Immature natural killer cell (primary cell): ENCODE data around the gene KIF21B. TPM values are rescaled to one million over a fixed set of nuclear protein-coding genes. Genes with fewer than 3 reads are reported as not detected.
A peak's percentile ranks its signal among the peaks of the same experiment; 100 is the strongest.

Source experiments
- DNase-seq, 3 donors: peaks; one replicate each; pipeline ENCODE4 v3.0.0; 2022; ENCODE audit warnings: mixed read lengths in 1 of 3
- H3K27ac Mint-ChIP-seq, 6 donors: one replicate each; pipeline ENCODE4 v1.8.0; 2020; ENCODE audit warnings: mixed read lengths in 6 of 6, mild to moderate bottlenecking in 5 of 6, inconsistent platforms in 4 of 6, moderate library complexity in 3 of 6
- H3K27me3 Mint-ChIP-seq, 3 donors: one replicate each; pipeline ENCODE4 v1.8.0; 2020 to 2021; ENCODE audit warnings: low read depth in 3 of 3, mild to moderate bottlenecking in 3 of 3, mixed read lengths in 3 of 3, moderate library complexity in 3 of 3, inconsistent platforms in 1 of 3
- H3K36me3 Mint-ChIP-seq, 3 donors: one replicate each; pipeline ENCODE4 v1.8.0; 2020; ENCODE audit warnings: mixed read lengths in 3 of 3, inconsistent platforms in 2 of 3, mild to moderate bottlenecking in 2 of 3
- H3K4me1 Mint-ChIP-seq, 2 donors: one replicate each; pipeline ENCODE4 v1.8.0; 2020; ENCODE audit warnings: inconsistent platforms in 2 of 2, mild to moderate bottlenecking in 2 of 2, mixed read lengths in 2 of 2, moderate library complexity in 1 of 2
- H3K4me3 Mint-ChIP-seq, 5 donors: one replicate each; pipeline ENCODE4 v1.8.0; 2020; ENCODE audit warnings: mild to moderate bottlenecking in 5 of 5, mixed read lengths in 5 of 5, inconsistent platforms in 3 of 5, moderate library complexity in 3 of 5
- H3K9me3 Mint-ChIP-seq, 6 donors: one replicate each; pipeline ENCODE4 v1.8.0; 2020; ENCODE audit warnings: mild to moderate bottlenecking in 6 of 6, mixed read lengths in 6 of 6, inconsistent platforms in 4 of 6, moderate library complexity in 3 of 6
- polyA plus RNA-seq, 3 donors: library from polyadenylated mRNA; unstranded; fragments of 300-500 nt; fragmentation: Illumina TruSeq; gene quantifications; one replicate each; pipeline ENCODE4 v1.2.3, GENCODE V29; 2021

Gene KIF21B
- polyA plus RNA-seq, 3 donors from 2014 or later = 1.6 to 9.1 (median 2.9) TPM

DNA sequence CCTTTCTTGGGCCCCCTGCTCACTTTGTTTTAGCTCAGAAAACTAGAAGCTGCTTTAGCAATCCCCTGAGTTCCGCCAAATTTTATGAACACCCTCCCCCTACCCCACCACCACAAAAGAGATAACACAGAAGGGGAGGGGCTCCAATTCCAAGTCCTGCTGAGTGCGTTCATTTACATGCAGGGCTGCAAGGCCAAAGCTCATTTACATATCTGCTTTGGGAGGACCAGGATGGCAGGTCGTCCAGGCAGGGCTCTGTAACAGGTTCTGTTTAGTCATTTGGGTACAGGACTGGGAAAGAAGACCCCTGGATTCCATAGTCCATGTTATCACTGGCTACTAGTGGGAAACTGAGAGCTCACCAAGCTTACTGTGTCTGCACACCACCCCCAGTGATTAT, 35.9 kb upstream of the KIF21B start:
- Mint-ChIP-seq H3K4me1 (no peaks in the 10 kb centered on the region), H3K27ac (no peak overlapping the region), H3K4me3 (no peak overlapping the region), H3K36me3 (no peaks in the 10 kb centered on the region), H3K9me3 (peaks cover 0 to 1% (median 0%) of the 10 kb centered on the region in 6 donors), H3K27me3 (peaks cover 1 to 4% (median 2%) of the 10 kb centered on the region in 3 donors)
- no peak for DNase-seq

- peaks cover 1 to 6% (median 4%) of the 10 kb centered on the region in 3 donors for H3K27me3 Mint-ChIP-seq
- no peaks in the 10 kb centered on the region for H3K36me3 Mint-ChIP-seq
- DNase-seq = no peak
- no peaks in the 10 kb centered on the region for H3K9me3 Mint-ChIP-seq
- H3K27ac Mint-ChIP-seq = no peak overlapping the region
- H3K4me1 Mint-ChIP-seq = no peaks in the 10 kb centered on the region
- H3K4me3 Mint-ChIP-seq = no peak overlapping the region
Observed at GRCh38 chr1:201054091-201054543, 30.6 kb upstream of the KIF21B start.

- no peak for DNase-seq
- Mint-ChIP-seq H3K4me1 (no peaks in the 10 kb centered on the region), H3K27ac (no peak overlapping the region), H3K9me3 (no peaks in the 10 kb centered on the region), H3K27me3 (peaks cover 1 to 6% (median 4%) of the 10 kb centered on the region in 3 donors), H3K4me3 (no peak overlapping the region), H3K36me3 (no peaks in the 10 kb centered on the region)
Observed at GRCh38 chr1:201053155-201053860, 29.8 kb upstream of the KIF21B start.

GRCh38 chr1:201051399-201051798, 27.9 kb upstream of the KIF21B start:
- DNase-seq = no peak
- H3K27me3 Mint-ChIP-seq = peaks cover 4 to 5% (median 4%) of the 10 kb centered on the region in 3 donors
- H3K4me3 Mint-ChIP-seq = no peak overlapping the region
- no peaks in the 10 kb centered on the region for H3K4me1 Mint-ChIP-seq
- no peak overlapping the region for H3K27ac Mint-ChIP-seq
- H3K36me3 Mint-ChIP-seq = no peaks in the 10 kb centered on the region
- H3K9me3 Mint-ChIP-seq = no peaks in the 10 kb centered on the region

GRCh38 chr1:201050515-201051277, 27.2 kb upstream of the KIF21B start:
- Mint-ChIP-seq H3K27me3 (peaks cover 2 to 5% (median 4%) of the 10 kb centered on the region in 3 donors), H3K27ac (no peak overlapping the region), H3K9me3 (no peaks in the 10 kb centered on the region), H3K4me1 (no peaks in the 10 kb centered on the region), H3K4me3 (no peak overlapping the region), H3K36me3 (no peaks in the 10 kb centered on the region)
- no peak for DNase-seq

- peaks cover 0 to 4% (median 4%) of the 10 kb centered on the region in 3 donors for H3K27me3 Mint-ChIP-seq
- no peaks in the 10 kb centered on the region for H3K36me3 Mint-ChIP-seq
- no peak for DNase-seq
- no peak overlapping the region for H3K4me3 Mint-ChIP-seq
- no peak overlapping the region for H3K27ac Mint-ChIP-seq
- H3K4me1 Mint-ChIP-seq = no peaks in the 10 kb centered on the region
- no peaks in the 10 kb centered on the region for H3K9me3 Mint-ChIP-seq
Observed at GRCh38 chr1:201049248-201049831, 25.8 kb upstream of the KIF21B start.

- DNase-seq = no peak
- Mint-ChIP-seq H3K4me3 (no peak overlapping the region), H3K4me1 (no peaks in the 10 kb centered on the region), H3K36me3 (no peaks in the 10 kb centered on the region), H3K27me3 (peaks cover 0 to 4% (median 3%) of the 10 kb centered on the region in 3 donors), H3K9me3 (no peaks in the 10 kb centered on the region), H3K27ac (no peak overlapping the region)
Observed at GRCh38 chr1:201048521-201048920, 25.0 kb upstream of the KIF21B start.

DNA sequence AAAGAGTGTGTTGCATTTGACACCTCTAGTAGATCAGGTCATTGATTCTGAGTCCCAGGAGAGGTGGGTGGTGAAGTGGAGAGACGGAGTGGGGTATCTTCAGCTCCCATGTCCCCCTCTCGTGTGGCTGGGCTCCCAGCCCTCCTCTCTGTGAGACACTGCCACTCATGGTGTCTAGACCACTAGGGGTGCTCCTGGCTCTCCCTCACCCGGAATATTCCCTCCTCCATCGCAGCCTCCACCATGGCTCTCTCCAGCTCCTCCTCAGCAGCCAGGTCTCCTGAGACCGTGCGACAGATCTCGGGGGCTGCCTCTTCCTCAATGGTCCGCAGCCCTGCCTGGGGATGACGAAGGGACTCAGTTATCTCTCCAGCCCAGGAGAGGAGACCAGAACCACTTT, 20.6 kb upstream of the KIF21B start:
- Mint-ChIP-seq H3K9me3 (no peaks in the 10 kb centered on the region), H3K4me1 (peaks cover 2 to 5% of the 10 kb centered on the region in 2 donors), H3K36me3 (no peaks in the 10 kb centered on the region), H3K4me3 (no peak overlapping the region), H3K27ac (no peak overlapping the region), H3K27me3 (peaks cover 0 to 4% (median 3%) of the 10 kb centered on the region in 3 donors)
- no peak for DNase-seq

GRCh38 chr1:201042779-201043461, 19.4 kb upstream of the KIF21B start:
- peak; percentile 56 to 70 (median 64) for DNase-seq
- Mint-ChIP-seq H3K27me3 (peaks cover 0 to 3% (median 3%) of the 10 kb centered on the region in 3 donors), H3K36me3 (no peaks in the 10 kb centered on the region), H3K4me1 (peaks cover 2 to 5% of the 10 kb centered on the region in 2 donors), H3K4me3 (no peak overlapping the region), H3K27ac (peak overlapping the region in 1 of 6 donors; percentile 19), H3K9me3 (no peaks in the 10 kb centered on the region)

GRCh38 chr1:201041011-201041410, 17.5 kb upstream of the KIF21B start:
- H3K36me3 Mint-ChIP-seq = no peaks in the 10 kb centered on the region
- peaks cover 0 to 1% (median 0%) of the 10 kb centered on the region in 3 donors for H3K27me3 Mint-ChIP-seq
- no peak for DNase-seq
- H3K4me3 Mint-ChIP-seq = no peak overlapping the region
- H3K9me3 Mint-ChIP-seq = no peaks in the 10 kb centered on the region
- no peak overlapping the region for H3K27ac Mint-ChIP-seq
- H3K4me1 Mint-ChIP-seq = peaks cover 2 to 5% of the 10 kb centered on the region in 2 donors

DNA sequence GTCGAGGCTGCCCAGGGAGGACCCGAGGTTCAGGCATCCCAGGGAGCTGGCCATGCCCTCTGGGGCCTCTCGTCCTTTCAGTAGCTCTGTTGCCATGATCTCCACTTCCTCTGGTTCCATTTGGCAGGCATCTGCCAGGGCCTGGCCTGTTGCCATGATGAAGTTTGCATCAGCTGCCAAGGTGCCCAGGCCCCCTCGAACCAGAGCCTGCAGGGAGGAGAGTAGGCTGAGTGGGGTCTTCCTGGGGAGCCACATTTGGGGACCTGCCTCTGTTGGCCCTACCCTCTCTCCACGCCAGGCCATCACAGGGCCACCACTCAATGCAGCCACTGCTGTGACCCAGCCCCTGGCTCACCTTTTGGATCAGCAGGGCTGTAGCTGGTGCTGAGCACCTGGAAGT, 16.4 kb upstream of the KIF21B start:
- H3K4me3 Mint-ChIP-seq = no peak overlapping the region
- no peaks in the 10 kb centered on the region for H3K36me3 Mint-ChIP-seq
- no peak for DNase-seq
- H3K4me1 Mint-ChIP-seq = peaks cover 2 to 5% of the 10 kb centered on the region in 2 donors
- H3K9me3 Mint-ChIP-seq = no peaks in the 10 kb centered on the region
- H3K27ac Mint-ChIP-seq = no peak overlapping the region
- peaks cover 0 to 1% (median 0%) of the 10 kb centered on the region in 3 donors for H3K27me3 Mint-ChIP-seq

GRCh38 chr1:201039418-201039817, 15.9 kb upstream of the KIF21B start:
- no peaks in the 10 kb centered on the region for H3K9me3 Mint-ChIP-seq
- H3K4me1 Mint-ChIP-seq = peaks cover 2 to 5% of the 10 kb centered on the region in 2 donors
- H3K27ac Mint-ChIP-seq = no peak overlapping the region
- H3K27me3 Mint-ChIP-seq = peaks cover 0 to 1% (median 0%) of the 10 kb centered on the region in 3 donors
- H3K36me3 Mint-ChIP-seq = no peaks in the 10 kb centered on the region
- H3K4me3 Mint-ChIP-seq = no peak overlapping the region
- DNase-seq = no peak

DNA sequence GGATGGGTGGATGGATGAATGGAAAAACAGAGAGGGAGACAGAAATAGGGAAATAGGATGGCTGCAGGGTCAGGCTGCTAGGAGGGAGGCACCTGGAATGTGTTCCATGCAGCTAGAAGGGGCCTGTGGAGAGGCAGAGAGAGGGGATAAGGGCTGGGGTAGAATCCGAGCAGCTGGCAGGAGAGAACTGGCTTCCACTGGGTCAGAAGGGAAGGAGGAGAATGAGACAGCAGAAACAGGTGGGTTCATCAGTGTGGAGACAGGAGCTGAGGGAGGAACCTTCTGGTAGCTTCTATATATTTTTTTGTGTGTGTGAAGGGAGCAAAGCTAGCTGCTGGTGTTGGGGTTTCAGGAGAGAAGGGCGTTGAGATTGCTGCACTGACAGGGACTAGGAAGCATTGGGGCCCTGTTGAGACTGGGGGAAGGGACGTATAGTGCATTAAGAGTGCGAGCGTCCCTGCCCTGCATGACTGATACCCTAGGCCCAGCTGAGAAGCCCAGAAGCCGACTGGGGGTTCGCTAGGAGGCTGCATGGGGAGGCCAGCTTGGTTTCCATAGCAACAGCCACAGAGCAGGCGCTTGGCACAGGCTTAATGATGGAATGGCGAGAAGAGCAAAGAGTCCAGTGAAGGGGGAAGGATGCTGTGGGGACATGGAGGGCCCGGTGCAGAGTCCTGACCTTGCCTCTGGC, 14.8 kb upstream of the KIF21B start:
- Mint-ChIP-seq H3K36me3 (no peaks in the 10 kb centered on the region), H3K4me1 (peaks cover 2 to 5% of the 10 kb centered on the region in 2 donors), H3K27me3 (peaks cover 0 to 1% (median 0%) of the 10 kb centered on the region in 3 donors), H3K9me3 (no peaks in the 10 kb centered on the region), H3K27ac (no peak overlapping the region), H3K4me3 (no peak overlapping the region)
- no peak for DNase-seq
